GM12873 (cell line): ENCODE results near the gene STT3B.

Experiments used
- CTCF ChIP-seq: IDR thresholded peaks from 2 replicates; pipeline ENCODE4 v1.5.1; 2012; ENCODE audit warnings: low read depth, mild to moderate bottlenecking, moderate library complexity, low read length, control low read depth; ENCODE audit not compliant: insufficient read depth; ENCODE audit errors: missing control alignments

STT3B gene

GRCh38 chr3:31522152-31522551 is 10.6 kb upstream of the STT3B start:
- no peak for TF ChIP-seq CTCF

GRCh38 chr3:31523543-31523942 is 9.2 kb upstream of the STT3B start:
- TF ChIP-seq CTCF = no peak

- no peak for TF ChIP-seq CTCF
These were observed 7.2 kb upstream of the STT3B start for GRCh38 chr3:31525532-31525931.

- TF ChIP-seq CTCF = no peak
These were observed 3.3 kb upstream of the STT3B start for GRCh38 chr3:31529421-31529820.

- TF ChIP-seq CTCF = no peak
These were observed 2.4 kb upstream of the STT3B start for GRCh38 chr3:31530039-31530959.

GRCh38 chr3:31530960-31531335 is 1.8 kb upstream of the STT3B start:
- TF ChIP-seq CTCF = no peak

- TF ChIP-seq CTCF = peak; percentile 40
These were observed 1.2 kb upstream of the STT3B start for GRCh38 chr3:31531452-31531991.
